MCF 10A (cell line): ENCODE measurements around the gene HECTD2. TPM values are rescaled to one million over a fixed set of nuclear protein-coding genes. Genes with fewer than 3 reads are reported as not detected.
"Not testable (repeated sequence)": the region's sequence is repeated elsewhere in the genome, so short reads cannot be mapped to it uniquely, and the experiment has no call there.

Experiments used
- BruUV-seq: library from RNA; stranded (reverse); fragments of 400-500 nt; replicated peaks from 2 replicates; lab custom pipeline; 2021; lab: Mats Ljungman, UMichigan
- CTCF ChIA-PET: fragments of 300-600 bp; sonication (Branson Sonifier 250); formaldehyde crosslinking; extraction: SDS; loops from one replicate; lab custom pipeline; 2021; ENCODE audit warnings: antibody characterized with exemption, inconsistent platforms; lab: Yijun Ruan, JAX
- POLR2A ChIA-PET: fragments of 300-600, 350-650 bp; sonication (Branson Sonifier 250); formaldehyde crosslinking; extraction: SDS; loops from one replicate; lab custom pipeline; 2020; ENCODE audit warnings: antibody characterized with exemption, inconsistent platforms; lab: Yijun Ruan, JAX
- DNase-seq: peaks from one replicate; pipeline ENCODE4 v3.0.0-alpha.2; 2018; ENCODE audit not compliant: unreplicated experiment
- H3K27ac Mint-ChIP-seq: one replicate; pipeline ENCODE4 v1.8.0; 2022; ENCODE audit warnings: mild to moderate bottlenecking, low read depth, mixed read lengths; ENCODE audit not compliant: unreplicated experiment
- H3K27me3 Mint-ChIP-seq: one replicate; pipeline ENCODE4 v1.8.0; 2022; ENCODE audit warnings: mixed read lengths; ENCODE audit not compliant: insufficient read depth, unreplicated experiment
- H3K36me3 Mint-ChIP-seq: one replicate; pipeline ENCODE4 v1.8.0; 2022; ENCODE audit warnings: mild to moderate bottlenecking, moderate library complexity, mixed read lengths; ENCODE audit not compliant: insufficient read depth, unreplicated experiment
- H3K4me1 Mint-ChIP-seq: one replicate; pipeline ENCODE4 v1.8.0; 2022; ENCODE audit warnings: mixed read lengths; ENCODE audit not compliant: insufficient read depth, unreplicated experiment
- H3K4me3 Mint-ChIP-seq: one replicate; pipeline ENCODE4 v1.8.0; 2022; ENCODE audit warnings: mild to moderate bottlenecking, moderate library complexity, mixed read lengths; ENCODE audit not compliant: unreplicated experiment
- H3K9me3 Mint-ChIP-seq: one replicate; pipeline ENCODE4 v1.8.0; 2022; ENCODE audit warnings: mixed read lengths; ENCODE audit not compliant: unreplicated experiment
- CTCF ChIP-seq: fragments of 200-600 bp; IDR thresholded peaks from one replicate; pipeline ENCODE4 v1.8.0; 2022; ENCODE audit warnings: antibody characterized with exemption, mild to moderate bottlenecking; ENCODE audit not compliant: unreplicated experiment
- intact Hi-C: fragments of 100-400 bp; cut with micrococcal nuclease; formaldehyde crosslinking; loops from 2 replicates; pipeline ENCODE4 v1.14.1; 2022
- total RNA-seq: library from RNA; stranded (reverse); gene quantifications from 2 replicates; pipeline ENCODE4 v1.2.3, GENCODE V29; 2022

The HECTD2 gene
- total RNA-seq, 1 experiment from 2014 or later = 5.9 TPM

GRCh38 chr10:91367127-91367531 lies 43.0 kb upstream of the HECTD2 start:
- no peak overlapping the region for H3K27ac Mint-ChIP-seq
- no peak overlapping the region for H3K4me3 Mint-ChIP-seq
- peaks cover 9% of the 10 kb centered on the region for H3K4me1 Mint-ChIP-seq
- no TSS peak for BruUV-seq
- H3K36me3 Mint-ChIP-seq = no peaks in the 10 kb centered on the region
- intact Hi-C loops = no loop called here
- POLR2A ChIA-PET = no interaction called here
- no peak for TF ChIP-seq CTCF
- DNase-seq = no peak
- CTCF ChIA-PET = interaction anchor here (0.6 to 1.4 kb wide), 3 partner anchors 69 to 154 kb away, joined by 3 to 4 read pairs (median 4); no protein-coding TSS in a partner anchor
- H3K27me3 Mint-ChIP-seq = no peaks in the 10 kb centered on the region
- peaks cover 13% of the 10 kb centered on the region for H3K9me3 Mint-ChIP-seq

GRCh38 chr10:91367558-91367957 lies 42.6 kb upstream of the HECTD2 start:
- POLR2A ChIA-PET = no interaction called here
- no peak for DNase-seq
- H3K4me1 Mint-ChIP-seq = peaks cover 9% of the 10 kb centered on the region

GRCh38 chr10:91369978-91370589 lies 40.1 kb upstream of the HECTD2 start:
- H3K4me1 Mint-ChIP-seq, H3K27ac Mint-ChIP-seq, H3K36me3 Mint-ChIP-seq, H3K4me3 Mint-ChIP-seq, H3K27me3 Mint-ChIP-seq, BruUV-seq: not testable (repeated sequence)
- intact Hi-C loops = loop anchor here (1.0 to 2.0 kb wide), 2 partner anchors 72 to 363 kb away; no protein-coding TSS in a partner anchor
- ChIA-PET POLR2A (interaction anchor here (0.8 to 1.6 kb wide), 4 partner anchors 15 to 72 kb away, joined by 3 to 5 read pairs (median 4); no protein-coding TSS in a partner anchor), CTCF (interaction anchor here (0.6 to 2.6 kb wide), 10 partner anchors 9 to 360 kb away, joined by 3 to 60 read pairs (median 3); no protein-coding TSS in a partner anchor)
- TF ChIP-seq CTCF = peak; percentile 49
- peaks cover 13% of the 10 kb centered on the region for H3K9me3 Mint-ChIP-seq
- DNase-seq = peak; percentile 52

More at GRCh38 chr10:91367558-91367957, 42.6 kb upstream of the HECTD2 start:
- Mint-ChIP-seq H3K9me3 (peaks cover 9% of the 10 kb centered on the region), H3K27ac (no peak overlapping the region), H3K36me3 (no peaks in the 10 kb centered on the region), H3K4me3 (no peak overlapping the region), H3K27me3 (no peaks in the 10 kb centered on the region)
- TF ChIP-seq CTCF = no peak
- CTCF ChIA-PET = interaction anchor here (0.9 to 1.4 kb wide), 2 partner anchors 69 to 70 kb away, joined by 4 read pairs; no protein-coding TSS in a partner anchor
- intact Hi-C loops = no loop called here
- no TSS peak for BruUV-seq

- intact Hi-C loops = no loop called here
- no peak for TF ChIP-seq CTCF
- CTCF ChIA-PET = interaction anchor here (2.9 kb wide), 1 partner anchor 75 kb away, joined by 17 read pairs; no protein-coding TSS in a partner anchor
These were observed 36.1 kb upstream of the HECTD2 start for GRCh38 chr10:91374052-91374451.

More at GRCh38 chr10:91374052-91374451, 36.1 kb upstream of the HECTD2 start:
- no TSS peak for BruUV-seq
- Mint-ChIP-seq H3K27ac (no peak overlapping the region), H3K9me3 (peaks cover 16% of the 10 kb centered on the region), H3K27me3 (no peaks in the 10 kb centered on the region), H3K4me3 (no peak overlapping the region), H3K36me3 (no peaks in the 10 kb centered on the region), H3K4me1 (no peaks in the 10 kb centered on the region)
- DNase-seq = no peak
- POLR2A ChIA-PET = interaction anchor here (0.6 kb wide), 1 partner anchor 19 kb away, joined by 4 read pairs; no protein-coding TSS in a partner anchor
